ENCODE data around the gene CREM.

DNA sequence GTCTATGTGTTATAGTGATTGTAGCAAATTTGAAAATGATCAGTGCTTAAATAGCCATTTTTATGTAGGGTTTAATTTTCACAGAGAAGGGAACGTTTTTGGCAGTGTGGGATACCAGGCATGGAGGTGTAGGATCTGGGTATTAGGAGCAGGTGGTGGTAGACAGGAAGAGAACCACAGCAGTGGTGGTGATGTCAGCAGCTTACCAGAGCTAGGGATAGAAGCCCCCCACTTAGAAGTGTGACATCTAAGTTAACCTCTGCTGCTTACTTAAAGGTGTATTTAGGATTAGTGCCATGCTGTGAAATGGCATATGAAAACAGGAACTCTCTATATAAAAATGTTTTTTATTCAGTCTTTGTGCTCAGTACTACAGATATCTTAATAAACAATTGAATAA, 73.8 kb downstream of the CREM start:
- no peak for TF ChIP-seq POLR2A (IDR thresholded peaks at IDR 0.05; ENCODE audit: low read depth, low read length)
- TF ChIP-seq, protein P1, sequence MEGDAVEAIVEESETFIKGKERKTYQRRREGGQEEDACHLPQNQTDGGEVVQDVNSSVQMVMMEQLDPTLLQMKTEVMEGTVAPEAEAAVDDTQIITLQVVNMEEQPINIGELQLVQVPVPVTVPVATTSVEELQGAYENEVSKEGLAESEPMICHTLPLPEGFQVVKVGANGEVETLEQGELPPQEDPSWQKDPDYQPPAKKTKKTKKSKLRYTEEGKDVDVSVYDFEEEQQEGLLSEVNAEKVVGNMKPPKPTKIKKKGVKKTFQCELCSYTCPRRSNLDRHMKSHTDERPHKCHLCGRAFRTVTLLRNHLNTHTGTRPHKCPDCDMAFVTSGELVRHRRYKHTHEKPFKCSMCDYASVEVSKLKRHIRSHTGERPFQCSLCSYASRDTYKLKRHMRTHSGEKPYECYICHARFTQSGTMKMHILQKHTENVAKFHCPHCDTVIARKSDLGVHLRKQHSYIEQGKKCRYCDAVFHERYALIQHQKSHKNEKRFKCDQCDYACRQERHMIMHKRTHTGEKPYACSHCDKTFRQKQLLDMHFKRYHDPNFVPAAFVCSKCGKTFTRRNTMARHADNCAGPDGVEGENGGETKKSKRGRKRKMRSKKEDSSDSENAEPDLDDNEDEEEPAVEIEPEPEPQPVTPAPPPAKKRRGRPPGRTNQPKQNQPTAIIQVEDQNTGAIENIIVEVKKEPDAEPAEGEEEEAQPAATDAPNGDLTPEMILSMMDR (conservative IDR thresholded peaks at IDR 0.05; ENCODE audit: low read depth, low read length) = no peak

All from IMR-90 (cell line).